Gastrocnemius medialis (tissue), 4 donors: Measurements from ENCODE around the gene ZPBP2.

ENCODE experiments used
- CTCF ChIP-seq, 5 experiments: fragments of 450-650 bp in 3 of 5; fragments of 200-600 bp in 2 of 5; sonication (generic) in 2 of 5; IDR thresholded peaks in 4 of 5; conservative IDR thresholded peaks in 1 of 5; 1 replicate in 4 of 5; 2 replicates in 1 of 5; pipeline ENCODE4 v1.5.1; 2016 to 2019; ENCODE audit warnings: antibody characterized with exemption in 5 of 5, mild to moderate bottlenecking in 3 of 5, moderate library complexity in 3 of 5
- POLR2A ChIP-seq, 2 donors: fragments of 450-650 bp; IDR thresholded peaks; one replicate each; pipeline ENCODE4 v1.6.1; 2017; ENCODE audit warnings: antibody characterized with exemption in 2 of 2, mild to moderate bottlenecking in 2 of 2, moderate library complexity in 2 of 2

GRCh38 chr17:39926135-39926587 is 58.2 kb downstream of the ZPBP2 start:
- TF ChIP-seq CTCF (IDR thresholded peaks at IDR 0.05 in 4 of 5, conservative IDR thresholded peaks at IDR 0.05 in 1 of 5) (no peak), POLR2A (IDR thresholded peaks at IDR 0.05) (no peak)
